Ishikawa (cell line): Measurements from ENCODE around the gene FAM217B.

Experiments
- CEBPB ChIP-seq: IDR thresholded peaks from 2 replicates; pipeline ENCODE4 v1.6.1; 2012
- CREB1 ChIP-seq: IDR thresholded peaks from 2 replicates; pipeline ENCODE4 v1.6.1; 2012; ENCODE audit warnings: low read depth
- EGR1 ChIP-seq: IDR thresholded peaks from 2 replicates; pipeline ENCODE4 v1.6.1; 2012
- EP300 ChIP-seq: IDR thresholded peaks from 2 replicates; pipeline ENCODE4 v1.6.1; 2012; ENCODE audit warnings: borderline replicate concordance
- FOXM1 ChIP-seq: IDR thresholded peaks from 2 replicates; pipeline ENCODE4 v1.6.1; 2012; ENCODE audit warnings: low read depth, borderline replicate concordance
- MAX ChIP-seq: IDR thresholded peaks from 2 replicates; pipeline ENCODE4 v1.6.1; 2012
- NFIC ChIP-seq: IDR thresholded peaks from 2 replicates; pipeline ENCODE4 v1.6.1; 2012
- RAD21 ChIP-seq: IDR thresholded peaks from 2 replicates; pipeline ENCODE4 v1.6.1; 2012; ENCODE audit warnings: low read depth
- REST ChIP-seq: IDR thresholded peaks from 2 replicates; pipeline ENCODE4 v1.6.1; 2012; ENCODE audit warnings: low read depth, mild to moderate bottlenecking
- TAF1 ChIP-seq: IDR thresholded peaks from 2 replicates; pipeline ENCODE4 v1.6.1; 2012; ENCODE audit warnings: low read depth, mild to moderate bottlenecking
- TCF12 ChIP-seq: IDR thresholded peaks from 2 replicates; pipeline ENCODE4 v1.6.1; 2012; ENCODE audit warnings: low read depth
- TEAD4 ChIP-seq: IDR thresholded peaks from 2 replicates; pipeline ENCODE4 v1.6.1; 2012
- USF1 ChIP-seq: IDR thresholded peaks from 2 replicates; pipeline ENCODE4 v1.6.1; 2012
- YY1 ChIP-seq: IDR thresholded peaks from 2 replicates; pipeline ENCODE4 v1.6.1; 2012; ENCODE audit warnings: low read depth
- ZBTB7A ChIP-seq: IDR thresholded peaks from 2 replicates; pipeline ENCODE4 v1.6.1; 2012; ENCODE audit warnings: low read depth

FAM217B gene

GRCh38 chr20:59932616-59933295 is 7.4 kb upstream of the FAM217B start:
- no peak for TF ChIP-seq EP300
- no peak for TF ChIP-seq FOXM1
- no peak for TF ChIP-seq YY1
- TF ChIP-seq TEAD4: no peak
- no peak for TF ChIP-seq CEBPB
- no peak for TF ChIP-seq CREB1
- TF ChIP-seq EGR1: no peak
- no peak for TF ChIP-seq TAF1

- TF ChIP-seq EP300 (no peak), MAX (no peak), YY1 (no peak), TAF1 (no peak), FOXM1 (no peak), USF1 (no peak), EGR1 (no peak), RAD21 (no peak), TCF12 (no peak), TEAD4 (no peak)
Observed at GRCh38 chr20:59933296-59933848, 6.8 kb upstream of the FAM217B start, which contains the start of gene SYCP2. TSS of gene SYCP2 (minus strand) at chr20:59933637. CDS start at chr20:59922413, 11,224 bp downstream.

- no peak for TF ChIP-seq ZBTB7A
Observed at GRCh38 chr20:59933849-59934585, 6.2 kb upstream of the FAM217B start.

GRCh38 chr20:59935457-59936185 is 4.6 kb upstream of the FAM217B start:
- TF ChIP-seq MAX: no peak
- TF ChIP-seq TEAD4: no peak
- no peak for TF ChIP-seq EP300
- TF ChIP-seq NFIC: no peak
- no peak for TF ChIP-seq TAF1
- no peak for TF ChIP-seq CEBPB
- TF ChIP-seq YY1: no peak
- TF ChIP-seq FOXM1: no peak
- TF ChIP-seq CREB1: no peak
- no peak for TF ChIP-seq RAD21
- no peak for TF ChIP-seq ZBTB7A
- no peak for TF ChIP-seq USF1
- no peak for TF ChIP-seq TCF12

GRCh38 chr20:59936409-59936808 is 3.8 kb upstream of the FAM217B start:
- no peak for TF ChIP-seq RAD21
- no peak for TF ChIP-seq MAX
- no peak for TF ChIP-seq EP300
- no peak for TF ChIP-seq EGR1
- TF ChIP-seq CREB1: no peak
- no peak for TF ChIP-seq YY1
- no peak for TF ChIP-seq USF1
- no peak for TF ChIP-seq NFIC
- no peak for TF ChIP-seq ZBTB7A
- no peak for TF ChIP-seq REST
- no peak for TF ChIP-seq TAF1
- TF ChIP-seq TEAD4: no peak
- TF ChIP-seq FOXM1: no peak
- no peak for TF ChIP-seq TCF12
- no peak for TF ChIP-seq CEBPB

- TF ChIP-seq FOXM1 (no peak), MAX (no peak)
Observed at GRCh38 chr20:59937150-59937549, 3.0 kb upstream of the FAM217B start.
